Vagina (tissue), 2 donors: ENCODE results near the gene C9orf43.
"Not testable (repeated sequence)": the region's sequence is repeated elsewhere in the genome, so short reads cannot be mapped to it uniquely, and the experiment has no call there.

Experiments used
- CTCF ChIP-seq, 3 experiments: fragments of 450-650 bp in 2 of 3; fragments of 200-600 bp in 1 of 3; sonication (generic) in 1 of 3; IDR thresholded peaks; one replicate each; pipeline ENCODE4 v1.5.1; 2017 to 2019; ENCODE audit warnings: antibody characterized with exemption in 3 of 3, mild to moderate bottlenecking in 2 of 3, moderate library complexity in 2 of 3
- POLR2A ChIP-seq, 2 donors: fragments of 450-650 bp; IDR thresholded peaks; one replicate each; pipeline ENCODE4 v1.6.1; 2017; ENCODE audit warnings: antibody characterized with exemption in 2 of 2, mild to moderate bottlenecking in 2 of 2, moderate library complexity in 2 of 2
- POLR2AphosphoS5 ChIP-seq, 2 donors: sonication (generic); formaldehyde crosslinking; IDR thresholded peaks; one replicate each; pipeline ENCODE4 v1.9.0; 2017; ENCODE audit warnings: antibody characterized with exemption in 2 of 2, mild to moderate bottlenecking in 2 of 2, low read depth in 1 of 2; ENCODE audit not compliant: insufficient read depth in 1 of 2

GRCh38 chr9:113381441-113381840 is 29.1 kb upstream of the C9orf43 start:
- not testable (repeated sequence) for TF ChIP-seq CTCF (IDR thresholded peaks at IDR 0.05); POLR2AphosphoS5 (IDR thresholded peaks at IDR 0.05; ENCODE audit: insufficient read depth in 1 of 2, low read depth in 1 of 2); POLR2A (IDR thresholded peaks at IDR 0.05)
